ENCODE data around the gene GGA2. TPM values are rescaled to one million over a fixed set of nuclear protein-coding genes. Genes with fewer than 3 reads are reported as not detected.
A peak's percentile ranks its signal among the peaks of the same experiment; 100 is the strongest.

Gene GGA2
- total and polyA plus RNA-seq, 7 donors: 13.2 to 55.7 (median 29.6) TPM

DNA sequence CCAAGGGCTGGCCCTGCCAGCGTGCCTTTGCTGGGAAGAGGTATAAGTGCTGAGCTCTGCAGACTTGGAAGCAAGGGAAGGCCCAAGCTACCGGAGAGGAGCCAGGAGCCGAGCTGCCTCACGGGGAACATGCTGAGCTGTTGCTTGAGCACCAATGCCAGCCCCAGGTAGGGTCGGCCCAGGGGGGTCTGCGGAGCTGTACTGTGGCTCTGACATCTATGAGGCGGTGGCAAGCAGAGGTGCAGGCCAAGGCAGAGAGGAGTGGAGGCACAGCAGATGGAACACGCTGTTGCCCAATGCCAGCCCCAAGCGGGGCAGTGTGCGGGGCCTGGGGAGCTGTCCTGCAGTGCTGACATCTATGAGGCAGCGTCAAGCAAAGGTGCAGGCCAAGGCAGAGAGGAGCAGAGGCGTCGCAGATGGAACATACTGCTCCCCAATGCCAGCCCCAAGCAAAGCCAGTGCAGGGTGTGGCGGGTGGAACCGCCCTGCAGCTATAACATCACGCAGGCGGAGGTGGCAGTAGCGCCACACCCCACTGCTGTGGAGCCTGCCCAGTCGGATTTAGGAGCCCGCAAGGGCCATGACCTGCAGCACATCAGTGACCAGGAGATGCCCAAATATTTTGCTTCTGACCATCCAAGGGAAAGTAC is 10.0 kb downstream of the GGA2 start:
- no peaks in the 10 kb centered on the region for H3K9me3 ChIP-seq
- no peak for TF ChIP-seq POLR2AphosphoS5 (IDR thresholded peaks at IDR 0.05)
- TF ChIP-seq POLR2A (IDR thresholded peaks at IDR 0.05): no peak
- intact Hi-C loops (cut with DNase I): no loop called here
- peaks cover 0 to 30% (median 20%) of the 10 kb centered on the region in 4 donors for H3K4me1 ChIP-seq
- H3K27me3 ChIP-seq: no peaks in the 10 kb centered on the region
- no peak for DNase-seq
- H3K4me3 ChIP-seq: no peak overlapping the region
- 58 to 82% methylated on average over 20 of the region's 20 CpGs for WGBS, 2 donors
- H3K27ac ChIP-seq: no peak overlapping the region
- peaks cover 0 to 5% (median 0%) of the 10 kb centered on the region in 4 donors for H3K36me3 ChIP-seq

DNA sequence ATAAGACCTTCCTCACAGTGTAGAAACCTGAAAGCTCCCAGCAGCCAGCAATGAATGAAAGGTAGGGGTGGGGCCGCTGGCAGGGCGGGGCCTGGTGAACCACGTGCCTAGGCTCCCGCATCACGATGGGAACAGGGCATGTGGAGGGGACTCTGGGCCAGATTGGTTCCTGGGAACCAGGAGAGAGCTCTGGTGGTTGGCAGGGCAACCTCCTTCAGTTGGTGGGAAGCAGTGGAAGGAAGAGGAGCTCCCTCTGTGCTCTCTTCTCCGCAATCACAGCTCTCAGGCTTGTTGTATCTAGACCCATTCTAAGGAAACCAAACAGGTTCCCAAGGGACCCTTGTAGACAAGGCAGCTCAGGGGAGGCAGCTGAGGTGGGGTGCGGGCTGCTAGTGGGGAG is 10.5 kb downstream of the GGA2 start:
- no peak for TF ChIP-seq POLR2AphosphoS5 (IDR thresholded peaks at IDR 0.05)
- no peak for TF ChIP-seq POLR2A (IDR thresholded peaks at IDR 0.05)
- TF ChIP-seq EP300 (IDR thresholded peaks at IDR 0.05): no peak
- TF ChIP-seq, protein P1, sequence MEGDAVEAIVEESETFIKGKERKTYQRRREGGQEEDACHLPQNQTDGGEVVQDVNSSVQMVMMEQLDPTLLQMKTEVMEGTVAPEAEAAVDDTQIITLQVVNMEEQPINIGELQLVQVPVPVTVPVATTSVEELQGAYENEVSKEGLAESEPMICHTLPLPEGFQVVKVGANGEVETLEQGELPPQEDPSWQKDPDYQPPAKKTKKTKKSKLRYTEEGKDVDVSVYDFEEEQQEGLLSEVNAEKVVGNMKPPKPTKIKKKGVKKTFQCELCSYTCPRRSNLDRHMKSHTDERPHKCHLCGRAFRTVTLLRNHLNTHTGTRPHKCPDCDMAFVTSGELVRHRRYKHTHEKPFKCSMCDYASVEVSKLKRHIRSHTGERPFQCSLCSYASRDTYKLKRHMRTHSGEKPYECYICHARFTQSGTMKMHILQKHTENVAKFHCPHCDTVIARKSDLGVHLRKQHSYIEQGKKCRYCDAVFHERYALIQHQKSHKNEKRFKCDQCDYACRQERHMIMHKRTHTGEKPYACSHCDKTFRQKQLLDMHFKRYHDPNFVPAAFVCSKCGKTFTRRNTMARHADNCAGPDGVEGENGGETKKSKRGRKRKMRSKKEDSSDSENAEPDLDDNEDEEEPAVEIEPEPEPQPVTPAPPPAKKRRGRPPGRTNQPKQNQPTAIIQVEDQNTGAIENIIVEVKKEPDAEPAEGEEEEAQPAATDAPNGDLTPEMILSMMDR (IDR thresholded peaks at IDR 0.05): no peak
- DNase-seq: no peak
- Histone ChIP-seq H3K27ac (no peak overlapping the region), H3K36me3 (peaks cover 0 to 10% (median under 1%) of the 10 kb centered on the region in 4 donors), H3K4me1 (peaks cover 0 to 25% (median 14%) of the 10 kb centered on the region in 4 donors), H3K9me3 (no peaks in the 10 kb centered on the region), H3K4me3 (no peak overlapping the region), H3K27me3 (no peaks in the 10 kb centered on the region)
- 62 to 78% methylated on average over 7 of the region's 7 CpGs for WGBS, 2 donors
- intact Hi-C loops (cut with DNase I): no loop called here

DNA sequence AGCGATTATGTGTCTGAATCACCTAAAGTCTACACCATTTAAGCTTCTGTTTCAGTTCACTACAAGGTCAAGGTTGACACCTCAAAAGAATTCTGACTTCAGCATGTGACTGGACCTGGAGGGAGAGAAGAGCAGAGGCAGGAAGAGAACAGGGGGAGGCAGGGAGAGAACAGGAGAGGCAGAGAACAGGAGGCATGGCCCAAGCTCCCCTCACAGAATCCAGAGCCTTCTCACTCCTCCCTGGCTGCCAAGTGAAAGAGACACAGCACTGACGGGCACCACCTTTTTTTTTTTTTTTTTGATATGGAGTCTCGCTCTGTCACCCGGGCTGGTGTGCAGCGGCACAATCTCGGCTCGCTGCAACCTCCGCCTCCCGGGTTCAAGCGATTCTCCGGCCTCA is 11.4 kb downstream of the GGA2 start:
- 91 to 95% methylated on average over 11 of the region's 11 CpGs for WGBS, 2 donors

DNA sequence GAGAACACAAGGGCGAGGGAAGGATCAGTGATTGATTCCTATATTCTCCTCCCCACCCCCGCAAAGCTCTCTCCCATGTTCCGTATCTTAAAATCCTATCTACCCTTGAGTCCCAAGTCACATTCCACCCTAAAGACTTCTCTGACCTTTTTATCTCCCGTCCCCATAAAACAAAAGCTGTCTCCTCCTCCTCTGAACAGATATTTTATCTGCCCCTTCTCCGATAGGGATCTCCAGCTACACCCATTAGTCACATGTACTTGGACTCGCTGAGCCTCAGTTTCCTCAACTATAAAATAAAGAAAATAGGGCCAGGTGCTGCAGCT is 12.8 kb downstream of the GGA2 start:
- Histone ChIP-seq H3K27me3 (no peaks in the 10 kb centered on the region), H3K27ac (peak overlapping the region in 1 of 4 donors; percentile 7), H3K36me3 (peaks cover 16 to 33% (median 22%) of the 10 kb centered on the region in 4 donors), H3K9me3 (no peaks in the 10 kb centered on the region), H3K4me3 (no peak overlapping the region), H3K4me1 (peaks cover 0 to 18% (median 5%) of the 10 kb centered on the region in 4 donors)
- WGBS, 2 donors: 92 to 95% methylated on average over 6 of the region's 6 CpGs
- TF ChIP-seq POLR2AphosphoS5 (IDR thresholded peaks at IDR 0.05): no peak
- TF ChIP-seq POLR2A (IDR thresholded peaks at IDR 0.05): no peak
- TF ChIP-seq, protein P1 (IDR thresholded peaks at IDR 0.05): no peak
- intact Hi-C loops (cut with DNase I): no loop called here
- no peak for DNase-seq

More for the DNA sequence above, 11.4 kb downstream of the GGA2 start:
- Histone ChIP-seq H3K4me3 (no peak overlapping the region), H3K4me1 (peaks cover 0 to 17% (median 5%) of the 10 kb centered on the region in 4 donors), H3K27me3 (no peaks in the 10 kb centered on the region), H3K9me3 (no peaks in the 10 kb centered on the region), H3K27ac (no peak overlapping the region), H3K36me3 (peaks cover 7 to 20% (median 9%) of the 10 kb centered on the region in 4 donors)
- intact Hi-C loops (cut with DNase I): no loop called here
- DNase-seq: no peak
- no peak for TF ChIP-seq POLR2A (IDR thresholded peaks at IDR 0.05)
- TF ChIP-seq POLR2AphosphoS5 (IDR thresholded peaks at IDR 0.05): no peak
- no peak for TF ChIP-seq EP300 (IDR thresholded peaks at IDR 0.05)
- TF ChIP-seq, protein P1 (IDR thresholded peaks at IDR 0.05): no peak

DNA sequence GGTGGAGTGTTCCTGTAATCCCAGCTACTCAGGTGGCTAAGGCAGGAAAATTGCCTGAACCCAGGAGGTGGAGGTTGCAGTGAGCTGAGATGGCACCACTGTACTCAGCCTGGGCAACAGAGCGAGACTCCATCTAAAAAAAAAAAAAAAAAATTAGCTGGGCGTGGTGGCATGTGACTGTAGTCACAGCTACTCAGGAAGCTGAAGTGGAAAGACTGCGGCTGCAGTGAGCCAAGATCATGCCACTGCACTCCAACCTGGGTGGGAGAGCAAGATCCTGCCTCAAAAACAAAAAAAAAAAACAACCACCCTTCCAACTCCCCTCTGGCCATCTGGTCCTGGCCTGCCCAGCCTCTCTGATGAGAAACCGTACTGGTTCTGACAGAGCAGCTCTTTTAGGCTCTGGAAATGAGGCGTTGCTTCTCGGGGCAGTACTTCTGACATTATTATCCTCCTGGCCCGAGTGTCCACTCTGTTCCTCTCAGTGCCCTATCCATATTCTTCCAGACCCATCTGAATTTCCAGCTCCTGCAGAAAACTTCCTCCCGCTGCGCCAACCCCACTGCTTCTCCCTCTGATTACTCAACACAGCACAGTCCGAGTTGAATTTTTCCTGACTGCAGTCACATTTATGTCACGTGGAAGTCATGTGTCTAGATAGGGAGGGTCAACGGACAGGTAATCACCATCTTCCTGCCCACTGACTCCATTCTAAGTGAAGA is 13.3 kb downstream of the GGA2 start:
- Histone ChIP-seq H3K36me3 (peaks cover 21 to 38% (median 26%) of the 10 kb centered on the region in 4 donors), H3K9me3 (no peaks in the 10 kb centered on the region), H3K27me3 (no peaks in the 10 kb centered on the region), H3K4me3 (no peak overlapping the region), H3K27ac (peak overlapping the region in 1 of 4 donors; percentile 21), H3K4me1 (peaks cover 0 to 23% (median 5%) of the 10 kb centered on the region in 4 donors)
- 63 to 73% methylated on average over 12 of the region's 12 CpGs for WGBS, 2 donors
- TF ChIP-seq, protein P1 (IDR thresholded peaks at IDR 0.05): no peak
- no peak for TF ChIP-seq POLR2AphosphoS5 (IDR thresholded peaks at IDR 0.05)
- no peak for TF ChIP-seq POLR2A (IDR thresholded peaks at IDR 0.05)
- no peak for DNase-seq
- intact Hi-C loops (cut with DNase I): no loop called here

All from sigmoid colon (tissue), 7 donors.